WTC11 (cell line): ENCODE measurements around the gene ITCH.

Source experiments
- CTCF ChIP-seq: fragments of 200-600 bp; IDR thresholded peaks from 2 replicates; pipeline ENCODE4 v1.8.0; 2022; ENCODE audit warnings: antibody characterized with exemption
- MAX ChIP-seq: sonication (generic); formaldehyde crosslinking; IDR thresholded peaks from 2 replicates; pipeline ENCODE4 v1.8.0; 2022; ENCODE audit warnings: mild to moderate bottlenecking, missing genetic modification reagents
- NFYB ChIP-seq: sonication (generic); formaldehyde crosslinking; conservative IDR thresholded peaks from 2 replicates; pipeline ENCODE4 v1.8.0; 2022; ENCODE audit warnings: low read depth, missing genetic modification reagents
- NR1H2 ChIP-seq: sonication (generic); formaldehyde crosslinking; IDR thresholded peaks from 2 replicates; pipeline ENCODE4 v1.9.0; 2021; ENCODE audit warnings: mild to moderate bottlenecking, moderate library complexity, missing genetic modification reagents
- ZBTB21 ChIP-seq: sonication (generic); formaldehyde crosslinking; IDR thresholded peaks from 2 replicates; pipeline ENCODE4 v1.8.1; 2023; ENCODE audit warnings: mild to moderate bottlenecking, missing genetic modification reagents, borderline replicate concordance

GRCh38 chr20:34347571-34347970, 15.5 kb upstream of the ITCH start:
- TF ChIP-seq ZBTB21 (CRISPR knock-in tag), result no peak
- no peak for TF ChIP-seq MAX
- no peak for TF ChIP-seq CTCF
- no peak for TF ChIP-seq NR1H2 (CRISPR knock-in tag)
- no peak for TF ChIP-seq NFYB (CRISPR knock-in tag)
